Dermis blood vessel endothelial cell (primary cell): Measurements from ENCODE around the gene HSD17B3. TPM values are rescaled to one million over a fixed set of nuclear protein-coding genes. Genes with fewer than 3 reads are reported as not detected.
"Not testable (repeated sequence)": the region's sequence is repeated elsewhere in the genome, so short reads cannot be mapped to it uniquely, and the experiment has no call there.

ENCODE experiments used
- DNase-seq: peaks from one replicate; pipeline ENCODE4 v3.0.0; 2010
- total RNA-seq: library from RNA; depleted of rRNA; stranded (reverse); fragments of >200 nt; gene quantifications from 2 replicates; pipeline ENCODE4 v1.2.3, GENCODE V29; 2014

Gene HSD17B3
- not detected in 2 replicates for total RNA-seq

DNA sequence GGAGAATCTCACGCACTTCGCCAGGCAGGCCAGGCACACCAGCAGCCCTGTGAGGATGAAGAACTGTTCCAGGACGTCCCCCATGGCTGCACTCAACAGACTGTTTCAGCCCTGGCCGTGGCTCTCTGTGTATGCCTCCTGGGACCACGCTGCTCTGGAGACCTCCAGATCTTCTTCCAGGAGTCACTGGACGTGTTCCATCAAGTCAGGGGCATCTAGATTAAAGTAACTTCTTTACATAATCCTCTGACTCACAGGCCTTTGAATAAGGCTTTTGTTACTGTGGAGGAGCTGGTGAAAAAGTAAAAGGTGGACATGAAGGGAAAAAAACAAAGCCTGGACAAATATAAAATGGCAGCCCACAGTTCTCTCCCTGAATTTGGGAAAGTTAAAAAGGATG, at the start of gene HSD17B3:
HSD17B3 (minus strand) TSS at position 156 of the 400 bp plus-strand sequence; CDS start at position 84, 72 bp downstream.
- no peak for DNase-seq

DNA sequence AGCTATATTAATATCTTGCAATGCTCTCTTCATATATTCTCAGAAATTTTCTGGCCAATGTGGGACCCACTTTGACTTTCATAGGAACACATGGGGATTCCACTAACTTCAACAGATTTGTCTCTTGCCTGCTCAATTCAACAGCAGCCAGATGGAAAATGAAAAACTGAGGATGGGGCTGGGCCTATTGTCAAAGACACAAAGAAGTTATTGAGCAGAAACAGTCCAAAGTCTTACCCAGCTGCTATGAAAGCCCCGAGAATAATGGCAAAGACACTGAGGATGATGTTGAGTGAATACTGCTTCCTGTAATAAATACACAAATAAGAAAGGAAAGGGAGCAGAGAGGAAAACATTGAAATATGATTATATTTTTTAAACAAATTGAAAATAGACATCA, 48.9 kb upstream of the HSD17B3 start:
- DNase-seq: no peak

DNA sequence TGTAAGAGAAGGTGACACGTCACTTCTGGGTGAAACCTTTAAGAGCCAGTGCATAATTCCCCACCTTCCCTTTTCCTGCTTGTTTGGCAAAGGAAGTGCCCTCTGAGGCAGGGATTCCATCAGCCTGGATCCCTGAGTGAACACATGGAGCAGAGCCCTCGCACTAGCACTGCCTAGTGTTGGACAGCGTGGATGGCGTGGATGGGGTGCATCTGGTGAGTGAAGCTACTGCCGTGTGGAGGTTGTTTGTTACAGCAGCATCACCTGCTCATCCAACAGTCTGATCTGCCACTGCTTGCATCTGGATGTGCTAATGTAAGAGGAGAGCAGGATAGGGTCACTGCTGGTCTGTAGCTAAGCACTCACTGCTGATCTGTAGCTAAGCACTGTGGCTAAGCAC, 46.3 kb upstream of the HSD17B3 start:
- DNase-seq: no peak

DNA sequence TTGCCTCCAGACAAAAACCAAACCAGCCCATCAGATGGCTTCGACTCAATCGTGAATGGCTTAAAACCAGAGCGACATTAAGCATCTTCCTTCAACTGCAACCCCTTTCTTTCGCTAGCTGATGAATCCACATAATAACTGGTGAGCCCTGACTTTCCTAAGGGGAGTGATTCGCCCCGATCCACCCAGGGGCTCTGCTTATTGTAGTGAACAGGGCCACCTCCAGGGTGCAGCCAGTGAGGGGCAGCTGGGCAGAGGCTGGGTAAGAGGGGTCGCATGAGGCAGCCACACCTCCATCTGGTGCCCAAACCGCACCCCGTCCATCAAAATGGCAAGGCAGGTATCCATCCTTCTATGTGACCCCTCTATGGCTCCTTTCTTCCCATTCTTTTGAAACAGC, 43.6 kb upstream of the HSD17B3 start:
- no peak for DNase-seq

DNA sequence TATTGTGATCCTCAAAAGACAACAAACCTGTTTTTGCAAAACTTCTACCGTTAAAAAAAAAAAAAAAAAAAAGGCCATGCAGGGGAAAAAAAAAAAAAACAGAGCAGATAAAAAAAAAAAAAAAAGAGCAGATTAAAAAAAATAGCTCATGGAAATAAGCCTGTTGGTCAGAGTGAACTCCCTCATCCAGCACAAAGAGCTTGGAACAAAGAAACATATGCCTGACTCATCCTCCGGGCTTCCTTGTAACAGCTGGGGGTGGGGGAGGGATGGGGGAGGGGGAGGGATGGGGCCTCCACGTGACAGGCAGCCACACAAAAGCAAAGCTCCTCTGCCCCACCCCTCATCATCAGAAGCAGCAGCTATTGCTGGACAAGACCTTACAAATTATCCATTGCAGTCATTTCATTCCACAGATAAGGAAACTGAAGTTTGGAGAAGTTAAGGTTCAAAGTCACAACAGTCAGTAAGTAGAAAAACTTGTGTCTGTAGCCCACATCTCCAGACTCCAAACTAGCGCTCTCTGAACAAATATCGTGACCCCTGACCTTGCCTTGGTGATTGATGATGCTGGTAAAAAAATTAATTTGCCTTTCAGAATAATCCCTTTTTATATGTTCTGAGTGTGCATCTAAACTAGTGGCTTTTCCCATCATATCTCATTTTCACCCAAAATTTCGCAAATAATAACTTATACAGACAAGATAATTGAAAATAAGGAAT, 42.6 kb upstream of the HSD17B3 start:
- DNase-seq: peak; percentile 97

DNA sequence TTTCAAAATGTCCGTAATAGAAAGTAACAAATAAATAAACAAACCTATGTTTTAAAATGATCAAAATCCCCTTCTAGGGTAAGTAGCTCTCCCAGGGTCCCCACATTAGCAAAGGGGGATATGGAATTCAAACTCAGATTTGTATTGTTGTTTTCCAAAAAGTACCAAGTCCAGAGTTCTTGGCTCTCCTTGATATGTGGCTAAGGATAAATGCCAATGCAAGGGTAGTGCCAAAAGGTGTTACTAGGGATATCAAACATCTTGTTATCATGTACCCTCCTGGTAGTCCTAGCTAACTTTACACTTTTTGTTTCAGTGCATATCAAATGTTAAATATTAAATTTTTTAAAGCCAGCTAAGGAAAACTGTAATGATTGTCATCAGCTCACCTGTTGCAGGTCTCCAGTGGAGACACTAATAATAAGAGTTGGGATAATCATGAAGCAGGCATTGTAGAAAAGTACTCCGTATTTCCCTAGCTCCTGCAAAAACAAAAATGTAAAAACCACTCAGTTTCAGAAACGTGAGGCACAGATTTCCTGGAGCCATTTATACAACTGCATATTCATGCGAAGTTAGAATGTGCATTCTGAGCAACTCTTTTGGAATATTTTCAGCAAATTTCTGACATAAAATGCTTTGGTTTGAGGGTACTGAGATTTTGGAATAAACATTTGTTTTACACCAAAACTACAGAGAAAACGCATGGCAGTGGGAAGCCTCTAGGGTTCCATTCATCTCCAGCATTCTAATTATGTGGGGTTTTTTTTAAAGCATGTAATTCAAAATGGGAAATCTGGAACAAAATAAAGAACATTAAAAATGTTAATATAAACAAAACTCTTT, 41.8 kb upstream of the HSD17B3 start:
- peak; percentile 8 for DNase-seq

DNA sequence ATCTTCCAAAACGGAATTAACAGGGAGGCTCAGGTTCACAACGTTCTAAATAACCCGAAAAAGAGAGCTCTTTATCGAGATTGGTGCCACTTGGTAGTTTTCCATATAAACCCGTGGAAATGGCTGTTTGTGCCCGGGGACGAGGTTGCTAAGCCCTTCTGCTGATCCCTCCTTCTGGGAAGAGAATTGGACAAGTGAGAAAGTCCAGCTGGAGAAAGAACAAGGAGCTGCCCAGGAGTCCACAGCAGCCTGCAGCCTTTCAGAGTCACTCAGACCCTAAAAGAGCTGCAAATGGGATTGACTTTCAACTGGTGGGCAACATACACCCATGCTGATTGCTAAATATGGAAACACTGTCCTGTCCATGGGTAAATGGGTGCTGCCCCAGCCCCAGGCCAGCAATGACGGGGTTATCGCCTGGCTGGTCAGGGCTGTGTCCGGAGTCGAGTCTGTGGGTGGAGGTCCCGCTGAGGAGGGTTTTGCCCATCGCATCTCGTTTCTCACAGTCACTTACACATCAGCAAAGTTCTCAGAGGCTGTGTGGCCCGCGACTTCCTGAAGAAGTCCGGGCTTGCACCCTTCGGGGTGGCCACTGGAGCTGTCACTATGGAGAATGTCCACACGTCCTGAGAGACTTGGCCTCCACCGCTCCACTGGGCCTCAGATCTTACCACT, 40.7 kb upstream of the HSD17B3 start:
- DNase-seq: no peak

DNA sequence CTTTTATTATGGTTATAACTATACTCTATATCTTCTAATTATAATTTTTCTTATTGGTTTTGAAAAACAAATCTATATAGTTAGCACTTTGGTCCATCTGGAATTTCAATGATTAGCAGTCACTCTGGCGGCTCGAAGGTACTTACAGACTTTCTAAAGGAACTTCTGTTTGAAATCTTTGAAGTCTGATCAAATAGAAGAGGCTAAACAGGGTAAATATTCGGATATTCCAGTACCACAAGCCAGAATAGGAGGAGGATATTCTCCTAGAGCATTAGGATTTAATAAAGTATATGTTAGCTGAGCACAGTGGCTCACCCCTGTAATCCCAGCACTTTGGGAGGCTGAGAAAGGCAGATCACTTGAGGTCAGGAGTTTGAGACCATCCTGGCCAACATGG, 38.7 kb upstream of the HSD17B3 start:
- DNase-seq: no peak

DNA sequence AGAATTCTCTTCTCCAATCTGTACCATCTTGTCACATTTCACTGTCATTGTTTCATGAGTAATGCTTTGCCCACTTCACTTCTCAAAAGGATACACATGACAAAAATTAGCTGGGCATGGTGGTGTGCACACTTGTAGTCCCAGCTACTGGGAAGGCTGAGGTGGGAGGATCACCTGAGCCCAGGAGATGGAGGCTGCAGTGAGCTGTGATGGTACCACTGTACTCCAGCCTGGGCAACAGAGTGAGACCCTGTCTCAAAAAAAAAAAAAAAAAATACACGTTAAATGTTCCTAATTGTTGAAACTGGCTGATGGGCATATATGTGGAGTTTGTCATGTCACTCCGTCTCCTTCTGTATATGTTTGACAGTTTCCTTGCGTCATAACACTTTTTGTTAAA, 36.3 kb upstream of the HSD17B3 start:
- no peak for DNase-seq

DNA sequence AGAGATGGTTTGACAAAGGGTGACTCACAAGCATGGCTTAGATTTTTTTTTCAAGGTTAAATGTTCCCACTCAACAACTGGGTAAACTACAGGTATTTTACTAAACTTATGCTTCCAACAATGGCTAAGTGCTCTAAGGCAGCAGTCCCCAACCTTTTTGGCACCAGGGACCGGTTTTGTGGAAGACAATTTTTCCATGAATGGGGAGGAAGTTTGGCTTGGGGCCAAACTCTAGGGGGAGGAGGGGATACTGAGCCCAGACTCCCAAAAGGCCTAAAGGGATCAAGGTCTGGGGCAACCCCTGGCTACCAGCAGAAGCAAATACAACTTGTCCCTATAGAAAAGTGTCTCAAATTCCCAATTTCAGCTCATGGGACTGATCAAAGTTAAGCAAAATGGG, 32.0 kb upstream of the HSD17B3 start:
- DNase-seq: peak; percentile 4

DNA sequence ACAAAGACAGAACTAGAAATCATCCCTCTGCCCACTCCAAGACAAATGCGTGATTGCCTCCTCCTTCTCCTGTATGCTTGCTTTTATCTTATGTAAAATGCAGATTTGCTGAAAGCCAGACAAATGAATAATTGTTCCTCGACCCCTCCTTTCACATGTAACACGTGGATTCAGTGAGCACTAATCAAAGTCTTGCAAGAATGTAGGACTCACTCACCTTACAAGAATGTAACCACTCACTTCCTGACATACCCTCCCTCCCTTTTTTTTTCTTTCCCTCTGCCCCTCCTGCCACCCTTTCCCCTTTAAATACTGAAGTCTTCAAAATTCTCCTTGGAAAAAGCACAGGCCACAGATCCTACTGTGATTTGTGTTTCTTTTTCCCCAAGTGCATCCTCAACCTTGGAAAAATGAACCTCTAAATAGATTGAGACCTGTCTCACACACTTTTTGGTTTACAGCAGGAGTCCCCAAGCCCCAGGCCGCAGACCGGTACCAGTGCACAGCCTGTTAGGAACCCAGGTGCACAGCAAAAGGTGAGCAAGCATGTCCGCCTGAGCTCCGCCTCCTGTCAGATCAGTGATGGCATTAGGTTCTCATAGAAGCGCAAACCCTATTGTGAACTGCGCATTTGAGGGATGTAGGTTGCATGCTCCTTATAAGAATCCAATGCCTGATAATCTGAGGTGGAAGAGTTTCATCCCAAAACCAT, 29.4 kb upstream of the HSD17B3 start:
- peak; percentile 14 for DNase-seq

DNA sequence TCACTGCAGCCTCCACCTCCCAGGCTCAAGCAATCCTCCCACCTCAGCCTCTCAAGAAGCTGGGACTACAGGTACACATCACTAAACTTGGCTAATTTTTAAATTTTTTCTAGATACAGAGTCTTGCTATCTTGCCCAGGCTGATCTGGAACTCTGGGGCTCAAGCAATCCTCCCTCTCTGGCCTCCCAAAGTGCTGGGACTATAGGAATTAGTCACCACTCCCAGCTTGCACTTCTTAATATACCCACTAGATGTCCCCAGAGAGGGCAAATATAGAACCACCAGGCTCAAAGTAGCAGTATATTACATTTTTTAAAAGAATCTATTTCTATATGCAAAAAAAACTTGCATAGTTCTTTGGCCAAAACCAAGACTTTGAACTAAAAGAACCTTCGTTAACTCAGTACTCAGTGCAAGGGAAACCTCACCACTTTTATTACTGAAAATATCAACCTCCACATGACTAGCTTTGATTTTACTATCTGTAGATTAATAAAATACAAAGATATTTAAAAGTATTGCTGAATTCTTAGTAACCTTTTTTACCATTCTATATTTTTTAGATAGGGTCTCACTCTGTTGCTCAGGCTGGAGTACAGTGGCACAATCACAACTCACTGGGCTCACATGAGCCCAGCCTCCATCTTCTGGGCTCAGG, 25.8 kb upstream of the HSD17B3 start:
- peak; percentile 78 for DNase-seq

DNA sequence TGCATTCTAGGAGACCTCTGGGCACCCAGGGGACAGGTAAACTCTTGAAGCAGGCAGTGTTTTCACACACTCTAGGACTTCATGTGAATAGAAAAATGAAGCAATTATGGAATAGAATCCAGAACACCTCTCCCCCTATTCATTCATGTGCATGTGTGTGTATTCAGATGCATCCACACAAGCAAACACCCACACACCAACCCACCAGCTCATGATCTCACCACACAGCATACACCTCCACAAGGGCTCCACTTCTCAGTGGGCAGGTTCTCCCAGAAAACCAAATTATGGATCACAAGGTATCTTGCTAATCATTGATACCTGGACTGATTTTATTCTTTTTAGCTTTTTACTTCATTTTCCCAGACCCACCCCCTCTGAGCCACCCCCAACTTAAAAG, 21.2 kb upstream of the HSD17B3 start:
- no peak for DNase-seq

DNA sequence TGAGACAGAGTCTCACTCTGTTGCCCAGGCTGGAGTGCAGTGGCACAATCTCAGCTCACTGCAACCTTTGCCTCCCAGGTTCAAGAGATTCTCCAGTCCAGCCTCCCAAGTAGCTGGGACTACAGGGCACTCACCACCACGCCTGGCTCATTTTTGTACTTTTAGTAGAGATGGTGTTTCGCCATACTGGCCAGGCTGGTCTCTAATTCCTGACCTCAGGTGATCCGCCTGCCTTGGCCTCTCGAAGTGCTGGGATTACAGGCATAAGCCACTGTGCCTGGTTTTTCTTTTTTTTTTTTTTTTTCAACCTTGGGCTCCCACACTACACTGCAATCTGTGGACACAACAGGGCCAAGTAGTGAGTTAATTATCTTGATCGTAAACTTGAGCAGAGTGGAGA, 20.8 kb upstream of the HSD17B3 start:
- DNase-seq: not testable (repeated sequence)

DNA sequence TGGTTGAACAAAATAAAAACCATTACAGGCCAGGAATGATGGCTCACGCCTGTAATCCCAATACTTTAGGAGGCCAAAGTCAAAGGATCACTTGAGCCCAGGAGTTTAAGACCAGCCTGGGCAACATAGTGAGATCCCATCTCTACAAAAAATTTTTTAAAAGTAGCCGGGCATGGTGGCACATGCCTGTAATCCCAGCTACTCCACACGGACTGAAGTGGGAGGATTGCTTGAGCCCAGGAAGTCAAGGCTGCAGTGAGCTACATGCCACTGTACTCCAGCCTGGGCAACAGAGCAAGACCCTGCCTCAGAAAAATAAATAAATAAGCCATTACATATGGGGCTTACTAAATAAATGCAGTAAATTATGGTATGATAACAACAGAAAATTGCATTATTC, 20.2 kb upstream of the HSD17B3 start:
- DNase-seq: not testable (repeated sequence)

DNA sequence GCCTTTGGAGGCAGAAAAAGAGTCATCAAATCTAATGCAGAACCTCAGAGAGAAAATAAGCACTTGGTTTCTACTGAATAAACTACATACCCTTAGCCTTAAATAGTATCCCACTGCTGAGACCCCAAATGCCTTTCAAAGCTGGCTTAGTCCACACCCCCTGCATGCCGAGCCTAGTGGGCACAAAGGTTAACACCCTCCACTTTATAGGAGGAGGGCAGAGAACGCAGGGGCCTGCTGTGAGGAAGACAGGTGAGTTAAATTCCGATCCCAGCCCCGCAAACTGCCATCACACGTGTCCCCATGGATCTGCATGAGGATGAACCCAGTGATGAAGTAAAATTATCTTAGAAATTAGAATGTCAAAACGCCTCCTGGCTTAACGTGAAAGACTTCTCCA, 19.5 kb upstream of the HSD17B3 start:
- no peak for DNase-seq

DNA sequence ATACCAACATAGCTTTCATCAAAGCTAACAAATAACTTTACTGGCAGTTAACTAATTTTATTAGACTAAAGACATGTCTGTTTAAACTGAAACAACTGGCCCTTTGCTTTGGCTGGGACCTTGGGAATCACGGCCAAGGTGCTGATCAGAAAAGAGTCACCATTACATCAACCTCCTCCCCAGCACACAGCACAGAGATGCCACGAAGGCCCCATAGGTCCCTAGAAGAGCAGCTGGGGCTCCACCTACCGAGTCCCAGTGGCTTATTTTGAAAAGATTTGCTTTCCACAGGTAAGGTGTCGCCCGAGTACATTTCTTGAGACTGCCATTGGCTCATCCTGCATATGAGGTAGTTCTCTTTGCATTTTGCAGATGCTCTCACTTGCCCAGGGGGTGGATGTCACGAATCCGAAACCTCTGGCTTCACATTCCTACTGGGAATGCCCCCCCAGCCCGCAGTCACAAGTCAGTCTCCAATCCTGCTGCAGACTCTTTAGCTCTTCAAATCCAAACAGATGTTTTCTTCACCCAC, 18.8 kb upstream of the HSD17B3 start:
- no peak for DNase-seq

DNA sequence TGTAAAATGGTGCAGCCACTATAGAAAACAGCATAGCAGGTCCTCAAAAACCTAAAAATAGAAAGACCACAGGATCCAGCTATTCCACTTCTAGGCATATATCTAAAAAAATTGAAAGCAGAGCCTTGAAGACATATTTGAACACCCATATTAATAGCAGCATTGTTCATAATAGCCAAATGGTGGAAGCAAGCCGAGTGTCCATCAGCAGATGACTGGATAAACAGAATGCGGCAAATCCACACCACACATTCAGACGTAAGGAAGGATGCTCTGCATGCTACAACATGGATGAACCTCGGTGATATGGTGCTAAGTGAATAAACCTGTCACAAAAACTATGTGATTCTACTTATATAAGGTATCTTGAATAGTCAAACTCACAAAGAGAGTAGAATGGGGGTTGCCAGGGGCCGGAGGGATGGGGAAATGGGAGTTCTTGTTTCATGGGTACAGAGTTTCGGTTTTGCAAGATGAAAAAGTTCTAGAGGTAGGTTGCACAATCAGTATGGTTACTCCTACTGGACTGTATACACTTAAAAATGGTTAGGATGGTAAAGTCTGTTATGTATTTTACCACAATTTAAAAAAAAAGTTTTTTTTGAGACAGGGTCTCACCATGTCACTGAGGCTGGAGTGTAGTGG, 17.1 kb upstream of the HSD17B3 start:
- DNase-seq: no peak

DNA sequence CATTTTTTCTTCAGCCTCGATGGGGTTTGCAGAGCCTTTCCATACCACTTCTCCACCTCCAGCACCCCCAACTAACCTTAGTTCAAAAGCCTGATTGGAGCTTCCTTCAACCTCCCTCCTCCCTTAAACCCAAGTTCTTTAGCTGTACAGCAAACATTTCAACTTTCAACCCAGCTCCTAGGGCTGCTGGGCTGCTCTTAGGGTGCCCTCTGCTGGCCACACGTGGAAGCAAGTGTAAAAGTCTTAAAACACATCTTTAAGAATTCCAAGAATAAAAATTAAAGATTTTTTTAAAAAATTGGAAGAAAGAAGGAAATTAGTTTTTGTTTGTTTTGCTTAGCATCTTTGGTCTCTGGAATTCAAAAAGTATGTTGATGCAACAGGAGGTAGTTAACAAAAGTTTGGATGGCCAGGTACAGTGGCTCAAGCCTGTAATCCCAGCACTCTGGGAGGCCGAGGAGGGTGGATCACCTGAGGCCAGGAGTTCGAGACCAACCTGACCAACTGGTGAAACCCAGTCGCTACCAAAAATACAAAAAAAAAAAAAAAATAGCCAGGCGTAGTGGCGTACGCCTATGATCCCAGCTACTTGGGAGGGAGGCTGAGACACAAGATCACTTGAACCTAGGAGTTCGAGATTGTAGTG, 15.5 kb upstream of the HSD17B3 start:
- DNase-seq: peak; percentile 82

DNA sequence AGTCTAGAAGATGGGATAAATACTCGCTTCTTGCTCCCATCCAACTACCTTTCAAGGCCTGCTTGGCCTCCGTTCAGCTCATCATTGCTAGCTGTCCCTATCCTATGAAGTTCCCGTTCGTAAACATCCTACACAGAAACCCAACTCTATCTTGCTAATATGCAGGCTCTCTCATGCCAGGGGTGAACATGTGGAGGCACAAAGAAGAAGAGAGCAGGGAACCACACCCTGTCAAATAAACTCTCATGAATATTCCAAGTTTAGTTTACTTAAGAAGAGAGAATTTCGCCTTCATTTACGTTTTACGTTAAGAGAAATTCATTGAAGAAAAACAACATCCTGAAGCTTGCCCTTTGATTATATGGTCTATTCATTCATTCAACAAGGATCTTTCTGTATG, 7.9 kb upstream of the HSD17B3 start:
- DNase-seq: no peak

DNA sequence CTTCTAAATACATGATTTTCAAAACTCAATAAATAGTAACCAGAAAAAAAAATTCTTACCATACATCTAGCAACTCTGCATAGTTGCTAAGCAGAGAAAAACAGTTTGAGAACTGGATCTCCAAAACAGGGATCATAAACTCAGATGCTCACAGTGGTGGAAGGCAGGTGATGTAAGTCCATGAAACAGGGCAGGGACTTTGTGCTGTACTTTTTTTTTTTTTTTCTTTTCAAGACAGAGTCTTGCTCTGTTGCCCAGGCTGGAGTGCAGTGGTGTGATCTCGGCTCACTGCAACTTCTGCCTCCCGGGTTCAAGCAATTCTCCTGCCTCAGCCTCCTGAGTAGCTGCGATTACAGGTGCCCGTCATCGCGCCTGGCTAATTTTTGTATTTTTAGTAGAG, 5.0 kb upstream of the HSD17B3 start:
- DNase-seq: not testable (repeated sequence)
